ENCODE data around the gene RAB19.

RAB19 gene

GRCh38 chr7:140369294-140369693, 34.6 kb upstream of the RAB19 start:
- in situ Hi-C loops (cut with MboI; ENCODE audit: low pct_unique_long_range_greater_than_20kb, low sequenced_read_pairs, unreplicated experiment) = no loop called here
- no peak for TF ChIP-seq CTCF (IDR thresholded peaks at IDR 0.05; ENCODE audit: extremely low read depth, insufficient read depth, missing control alignments)
- no peak for DNase-seq (ENCODE audit: low spot score)

- no peak for TF ChIP-seq CTCF (IDR thresholded peaks at IDR 0.05; ENCODE audit: extremely low read depth, insufficient read depth, missing control alignments)
These were observed 28.5 kb upstream of the RAB19 start for GRCh38 chr7:140375323-140375722.

GRCh38 chr7:140375892-140376730, 27.7 kb upstream of the RAB19 start:
- in situ Hi-C loops (cut with MboI; ENCODE audit: low pct_unique_long_range_greater_than_20kb, low sequenced_read_pairs, unreplicated experiment) = no loop called here
- TF ChIP-seq CTCF (IDR thresholded peaks at IDR 0.05; ENCODE audit: extremely low read depth, insufficient read depth, missing control alignments) = no peak
- DNase-seq (ENCODE audit: low spot score) = no peak

More at GRCh38 chr7:140375323-140375722, 28.5 kb upstream of the RAB19 start:
- no peak for DNase-seq (ENCODE audit: low spot score)
- in situ Hi-C loops (cut with MboI; ENCODE audit: low pct_unique_long_range_greater_than_20kb, low sequenced_read_pairs, unreplicated experiment) = no loop called here

- in situ Hi-C loops (cut with MboI; ENCODE audit: low pct_unique_long_range_greater_than_20kb, low sequenced_read_pairs, unreplicated experiment) = no loop called here
- no peak for TF ChIP-seq CTCF (IDR thresholded peaks at IDR 0.05; ENCODE audit: extremely low read depth, insufficient read depth, missing control alignments)
- DNase-seq (ENCODE audit: low spot score) = no peak
These were observed 19.7 kb upstream of the RAB19 start for GRCh38 chr7:140383954-140384713.

GRCh38 chr7:140384894-140385545, 18.8 kb upstream of the RAB19 start:
- DNase-seq (ENCODE audit: low spot score) = no peak
- in situ Hi-C loops (cut with MboI; ENCODE audit: low pct_unique_long_range_greater_than_20kb, low sequenced_read_pairs, unreplicated experiment) = no loop called here
- TF ChIP-seq CTCF (IDR thresholded peaks at IDR 0.05; ENCODE audit: extremely low read depth, insufficient read depth, missing control alignments) = no peak

GRCh38 chr7:140389445-140389844, 14.4 kb upstream of the RAB19 start:
- no peak for TF ChIP-seq CTCF (IDR thresholded peaks at IDR 0.05; ENCODE audit: extremely low read depth, insufficient read depth, missing control alignments)
- in situ Hi-C loops (cut with MboI; ENCODE audit: low pct_unique_long_range_greater_than_20kb, low sequenced_read_pairs, unreplicated experiment) = no loop called here
- no peak for DNase-seq (ENCODE audit: low spot score)

Measured in GM13977 (cell line).